Breast epithelium (tissue), 3 donors: ENCODE data around the gene FOXRED1.
"Not testable (repeated sequence)": the region's sequence is repeated elsewhere in the genome, so short reads cannot be mapped to it uniquely, and the experiment has no call there.

Experiments used
- CTCF ChIP-seq, 3 donors: fragments of 450-650 bp; IDR thresholded peaks; one replicate each; pipeline ENCODE4 v1.5.1; 2016 to 2017; ENCODE audit warnings: antibody characterized with exemption in 3 of 3, mild to moderate bottlenecking in 3 of 3, moderate library complexity in 3 of 3
- POLR2A ChIP-seq: fragments of 450-650 bp; IDR thresholded peaks from one replicate; pipeline ENCODE4 v1.6.1; 2016; ENCODE audit warnings: antibody characterized with exemption, mild to moderate bottlenecking, moderate library complexity

- not testable (repeated sequence) for TF ChIP-seq CTCF (IDR thresholded peaks at IDR 0.05); POLR2A
Measured at GRCh38 chr11:126255507-126255906, 13.4 kb upstream of the FOXRED1 start.
